G401 (cell line): ENCODE measurements around the gene PKP1. TPM values are rescaled to one million over a fixed set of nuclear protein-coding genes. Genes with fewer than 3 reads are reported as not detected.

ENCODE experiments used
- DNase-seq: peaks from one replicate; pipeline ENCODE4 v3.0.0-alpha.2; 2015; ENCODE audit warnings: low spot score
- in situ Hi-C: cut with HindIII; loops from 2 replicates; pipeline ENCODE4 v1.10.0; 2016; ENCODE audit warnings: low sequenced_read_pairs, mixed read lengths
- total RNA-seq: library from RNA; depleted of rRNA; stranded (reverse); fragments of >200 nt; shearing (Covaris generic); gene quantifications from 2 replicates; pipeline ENCODE4 v1.2.3, GENCODE V29; 2014

PKP1 gene
- total RNA-seq, 1 experiment from 2014 or later, result not detected

- DNase-seq, result no peak
- in situ Hi-C loops, result no loop called here
Observed at GRCh38 chr1:201321826-201322390, 38.6 kb downstream of the PKP1 start.

DNA sequence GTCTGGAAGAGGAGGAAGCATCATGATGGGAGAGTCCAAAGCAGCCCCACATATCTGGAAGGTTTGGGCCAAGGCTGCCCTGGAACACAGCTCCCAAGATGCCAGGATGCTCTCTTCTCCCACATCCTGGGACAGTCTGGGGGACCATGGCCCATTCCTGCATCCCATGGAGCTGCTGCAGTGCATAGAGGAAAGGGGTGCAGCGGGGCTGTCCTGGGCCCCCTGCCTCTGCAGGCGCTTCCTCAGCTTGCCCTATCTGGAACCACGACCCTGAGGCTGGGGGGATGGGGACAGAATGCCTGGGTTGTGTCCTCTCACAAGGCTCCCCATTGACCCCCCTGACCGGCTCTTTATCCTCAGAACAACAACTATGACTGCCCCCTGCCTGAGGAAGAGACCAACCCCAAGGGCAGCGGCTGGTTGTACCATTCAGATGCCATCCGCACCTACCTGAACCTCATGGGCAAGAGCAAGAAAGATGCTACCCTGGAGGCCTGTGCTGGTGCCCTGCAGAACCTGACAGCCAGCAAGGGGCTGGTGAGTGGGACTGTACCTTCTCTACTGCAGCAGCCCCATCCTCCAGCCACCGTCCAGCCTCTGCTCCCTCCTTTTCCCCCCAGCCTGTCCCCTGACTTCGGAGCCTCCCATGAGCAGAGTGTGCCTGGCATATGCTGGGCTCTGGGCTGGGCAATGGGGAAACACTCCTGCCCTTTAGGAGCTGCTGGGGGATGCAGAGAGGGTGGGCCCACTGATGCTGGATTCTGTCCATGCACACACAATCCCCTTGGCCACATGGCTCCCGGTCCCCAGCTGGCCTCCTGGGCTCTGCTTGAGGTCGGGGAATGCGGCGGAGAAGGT, 39.6 kb downstream of the PKP1 start:
- no peak for DNase-seq
- in situ Hi-C loops, result no loop called here

DNA sequence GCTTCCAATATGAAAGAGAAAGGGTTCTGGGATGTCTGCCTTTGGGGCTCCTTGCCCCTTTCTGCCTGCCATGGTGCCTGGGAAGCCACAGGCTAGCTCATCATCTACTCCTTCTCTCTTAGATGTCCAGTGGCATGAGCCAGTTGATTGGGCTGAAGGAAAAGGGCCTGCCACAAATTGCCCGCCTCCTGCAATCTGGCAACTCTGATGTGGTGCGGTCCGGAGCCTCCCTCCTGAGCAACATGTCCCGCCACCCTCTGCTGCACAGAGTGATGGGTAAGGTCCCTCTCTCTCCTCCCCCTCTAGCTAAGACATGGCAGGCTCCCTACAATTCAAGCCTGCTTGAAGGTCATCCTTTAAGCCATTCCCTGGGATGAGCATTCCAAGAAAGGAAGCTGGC, 41.0 kb downstream of the PKP1 start:
- in situ Hi-C loops, result no loop called here
- no peak for DNase-seq

GRCh38 chr1:201324821-201325677, 41.7 kb downstream of the PKP1 start:
- in situ Hi-C loops, result no loop called here
- no peak for DNase-seq

- in situ Hi-C loops, result no loop called here
- no peak for DNase-seq
Observed at GRCh38 chr1:201325678-201326060, 42.4 kb downstream of the PKP1 start.

GRCh38 chr1:201326710-201327109, 43.4 kb downstream of the PKP1 start:
- DNase-seq, result no peak
- in situ Hi-C loops, result no loop called here

DNA sequence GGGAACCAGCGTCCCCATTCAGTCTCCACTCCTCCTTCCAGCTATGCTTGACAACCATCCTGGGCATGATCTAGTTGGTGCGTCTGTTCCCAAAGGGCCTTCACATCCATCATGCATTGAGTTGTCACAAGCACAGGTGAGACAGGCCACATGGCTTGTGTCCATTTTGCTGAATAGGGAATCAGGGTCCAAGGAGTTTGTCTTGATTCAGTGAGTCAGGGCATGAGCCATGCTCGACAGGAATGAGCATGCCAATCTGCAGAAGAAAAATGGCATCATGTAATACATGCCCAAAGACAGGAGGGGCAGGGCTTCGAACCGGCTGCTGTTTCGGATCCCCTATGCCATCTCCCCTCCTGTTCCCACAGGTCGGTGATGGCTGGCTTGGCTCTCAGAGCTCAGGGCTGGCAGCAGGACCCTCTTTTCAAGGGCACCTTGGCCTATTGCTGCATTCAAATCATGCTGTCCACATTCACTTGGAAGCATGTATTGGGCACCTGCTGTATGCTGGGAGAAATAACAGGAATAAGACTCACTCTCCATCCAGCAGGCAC, 44.5 kb downstream of the PKP1 start:
- no peak for DNase-seq
- in situ Hi-C loops, result no loop called here

DNA sequence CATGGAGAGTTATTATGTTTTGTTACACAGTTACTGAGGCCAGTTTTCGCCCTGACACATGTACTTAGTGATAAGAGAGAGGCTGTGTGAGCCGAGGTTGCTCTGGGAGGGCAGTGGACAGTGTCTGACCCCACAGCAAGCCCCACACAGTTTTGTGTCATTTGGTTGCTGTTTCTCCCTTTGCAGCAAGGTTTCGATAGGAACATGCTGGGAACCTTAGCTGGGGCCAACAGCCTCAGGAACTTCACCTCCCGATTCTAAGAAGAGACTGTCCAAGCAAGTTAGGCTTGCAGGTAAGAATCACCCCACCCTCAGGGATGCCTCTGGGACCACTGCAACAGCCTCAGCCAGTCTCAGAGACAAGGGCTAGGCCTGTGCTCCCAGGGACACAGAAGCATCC, 45.3 kb downstream of the PKP1 start:
- in situ Hi-C loops, result no loop called here
- no peak for DNase-seq

DNA sequence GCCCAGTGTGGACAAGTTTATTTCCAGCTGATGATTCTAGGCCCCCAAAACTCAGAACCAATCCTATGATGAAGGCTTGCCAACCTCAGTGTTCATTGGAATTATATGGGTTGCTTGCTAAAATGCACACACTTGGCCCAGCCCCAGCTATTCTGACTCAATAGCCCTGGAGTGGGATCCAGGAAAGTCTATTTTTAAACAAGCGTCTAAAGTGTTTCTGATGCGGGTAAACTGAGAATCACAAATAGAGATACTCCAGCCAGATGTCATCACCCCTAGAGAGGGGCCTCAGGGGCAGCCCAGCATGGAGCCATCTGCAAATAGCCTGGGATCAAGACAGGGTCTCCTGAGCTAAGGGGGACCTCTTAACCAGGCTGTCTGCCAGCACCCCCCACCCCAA, 46.0 kb downstream of the PKP1 start:
- DNase-seq, result no peak
- in situ Hi-C loops, result no loop called here

DNA sequence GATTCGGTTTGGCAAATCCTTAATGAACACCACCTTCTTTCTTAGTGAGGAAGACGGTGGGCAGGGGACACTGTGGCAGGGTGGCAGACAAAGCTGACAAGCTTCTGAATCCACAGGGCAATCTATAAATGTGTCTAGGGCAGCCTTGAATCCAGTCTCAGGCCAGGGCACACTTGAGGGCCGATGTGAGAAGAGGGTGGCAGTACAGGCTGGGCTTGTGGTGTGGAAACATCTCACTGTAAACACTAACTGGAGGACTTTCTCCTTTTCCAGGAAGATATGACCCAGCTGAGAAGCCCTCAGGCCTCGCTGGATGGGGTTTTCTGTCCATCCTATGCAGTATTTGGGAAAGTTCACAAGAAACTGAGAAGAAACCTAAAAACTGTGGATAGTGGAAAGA, 46.5 kb downstream of the PKP1 start:
- DNase-seq, result no peak
- in situ Hi-C loops, result no loop called here

DNA sequence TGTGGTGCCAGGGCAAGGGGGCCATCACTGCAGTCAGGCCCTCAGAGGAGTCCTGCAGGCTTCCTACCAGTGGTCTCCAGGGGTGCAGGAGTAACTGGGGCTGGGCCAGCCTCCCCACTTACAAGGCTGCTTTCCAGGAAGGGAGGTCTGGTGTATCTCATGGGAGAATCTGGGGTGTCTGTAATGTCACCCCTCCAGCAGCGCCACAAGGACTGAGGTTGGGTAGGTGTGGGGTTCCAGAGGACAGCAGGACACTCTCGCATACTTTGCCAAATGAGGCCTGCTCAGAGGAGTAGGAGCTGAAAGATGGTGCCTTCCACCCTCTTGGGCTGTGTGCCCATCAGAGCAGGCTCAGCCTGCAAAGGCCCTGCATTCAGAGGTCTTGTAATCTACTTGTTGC, 47.2 kb downstream of the PKP1 start:
- in situ Hi-C loops, result no loop called here
- no peak for DNase-seq

DNA sequence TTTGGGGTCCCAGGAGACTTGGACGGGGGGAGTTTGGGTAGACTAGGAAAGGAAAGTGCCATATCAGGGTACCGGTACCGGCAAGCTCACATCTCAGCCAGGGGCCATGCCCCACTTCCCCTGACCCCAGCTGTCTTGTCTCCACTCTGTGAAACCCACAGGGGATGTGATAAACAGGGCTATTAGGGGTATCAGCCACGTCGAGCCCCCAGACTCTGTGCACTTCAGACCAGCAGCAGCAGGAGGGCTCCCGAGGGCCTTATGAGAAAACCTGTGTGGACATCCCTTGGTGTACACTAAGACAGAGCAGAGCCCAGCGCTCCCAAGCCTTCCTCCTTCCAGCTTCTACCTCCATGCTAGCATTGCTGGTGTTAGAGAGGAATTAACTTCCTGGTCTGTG, 47.9 kb downstream of the PKP1 start:
- no peak for DNase-seq
- in situ Hi-C loops, result no loop called here

DNA sequence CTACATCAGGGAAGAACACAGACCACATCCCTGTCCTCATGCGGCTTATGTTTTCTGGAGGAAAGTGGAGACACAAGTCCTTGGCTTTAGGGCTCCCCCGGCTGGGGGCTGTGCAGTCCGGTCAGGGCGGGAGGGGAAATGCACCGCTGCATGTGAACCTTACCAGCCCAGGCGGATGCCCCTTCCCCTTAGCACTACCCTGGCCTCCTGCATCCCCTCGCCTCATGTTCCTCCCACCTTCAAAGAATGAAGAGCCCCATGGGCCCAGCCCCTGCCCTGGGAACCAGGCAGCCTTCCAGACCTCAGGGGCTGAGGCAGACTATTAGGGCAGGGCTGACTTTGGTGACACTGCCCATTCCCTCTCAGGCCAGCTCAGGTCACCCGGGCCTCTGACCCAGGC, 48.7 kb downstream of the PKP1 start:
- no peak for DNase-seq
- in situ Hi-C loops, result no loop called here

DNA sequence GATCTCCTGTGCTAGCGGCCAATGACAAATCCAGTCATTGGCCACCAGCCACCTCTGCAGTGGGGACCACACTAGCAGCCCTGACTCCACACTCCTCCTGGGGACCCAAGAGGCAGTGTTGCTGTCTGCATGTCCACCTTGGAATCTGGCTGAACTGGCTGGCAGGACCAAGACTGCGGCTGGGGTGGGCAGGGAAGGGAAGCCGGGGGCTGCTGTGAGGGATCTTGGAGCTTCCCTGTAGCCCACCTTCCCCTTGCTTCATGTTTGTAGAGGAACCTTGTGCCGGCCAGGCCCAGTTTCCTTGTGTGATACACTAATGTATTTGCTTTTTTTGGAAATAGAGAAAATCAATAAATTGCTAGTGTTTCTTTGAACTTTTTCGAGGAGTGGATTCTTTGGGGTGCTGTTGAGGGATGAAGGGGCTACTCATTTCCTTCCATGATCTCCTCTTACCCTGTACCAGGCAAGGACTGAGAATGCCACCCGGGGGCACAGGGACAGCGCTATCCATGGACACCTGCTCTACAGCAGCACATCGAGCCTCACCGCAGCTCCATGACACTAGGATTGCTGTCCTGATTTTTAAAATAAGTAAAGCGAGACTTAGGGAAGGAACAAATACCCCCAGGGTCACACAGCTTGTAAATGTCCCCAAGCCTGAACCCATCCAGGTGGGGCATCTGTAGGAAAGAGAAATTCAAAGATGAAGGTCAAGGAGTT, 49.5 kb downstream of the PKP1 start:
- DNase-seq, result no peak
- in situ Hi-C loops, result no loop called here

- in situ Hi-C loops, result no loop called here
- DNase-seq, result no peak
Observed at GRCh38 chr1:201334325-201335173, 51.2 kb downstream of the PKP1 start.

DNA sequence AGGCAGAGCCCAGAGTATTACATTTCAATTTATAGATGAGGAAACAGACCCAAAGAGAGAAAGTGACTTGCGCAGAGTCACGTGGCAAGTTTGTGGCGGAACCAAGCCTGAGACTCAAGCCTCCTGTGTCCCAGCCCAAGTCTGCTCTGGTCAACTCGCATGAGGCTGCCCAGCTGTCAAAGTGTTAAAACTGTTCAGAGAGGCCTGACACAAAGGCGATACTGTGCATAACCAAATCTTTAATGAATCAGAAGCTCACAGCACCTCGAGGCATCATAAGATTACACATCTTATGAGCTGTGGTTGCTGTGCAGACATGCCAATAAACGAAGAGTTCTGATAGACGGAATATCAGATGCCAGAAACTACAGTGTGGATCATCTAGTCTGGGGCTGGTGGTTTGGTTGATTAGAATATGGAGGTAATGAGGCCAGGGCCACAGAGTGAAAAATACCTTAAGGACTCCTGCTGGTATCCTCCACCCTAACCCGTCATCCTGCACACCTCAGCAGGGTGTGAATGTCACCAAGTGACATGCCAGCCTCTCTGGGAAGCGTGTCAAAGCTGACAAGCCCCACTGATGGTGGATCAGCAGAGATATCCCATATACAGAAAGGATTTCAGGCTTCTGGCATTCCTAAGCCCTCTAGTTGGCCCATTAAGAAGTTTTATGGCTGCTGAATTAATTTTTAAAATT, 52.0 kb downstream of the PKP1 start:
- in situ Hi-C loops, result no loop called here
- no peak for DNase-seq

DNA sequence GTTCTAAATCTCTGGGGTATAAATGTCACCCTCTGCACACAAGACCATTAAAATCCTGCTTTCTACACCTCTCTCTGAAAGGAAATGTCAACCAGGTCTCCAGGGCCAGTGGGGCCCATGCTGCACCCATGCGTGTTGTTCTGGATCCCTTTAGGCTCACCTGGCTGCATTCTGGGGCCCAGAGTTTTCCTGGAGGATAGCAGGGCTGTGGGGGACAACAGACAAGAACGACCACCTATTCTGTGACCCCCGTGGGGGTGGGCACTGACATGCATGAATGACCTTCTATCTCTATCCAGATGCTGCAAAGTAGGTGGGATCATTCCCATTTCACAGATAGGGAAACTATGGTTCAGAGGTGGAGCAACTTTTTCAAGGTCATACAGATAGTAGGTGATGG, 52.6 kb downstream of the PKP1 start:
- DNase-seq, result no peak
- in situ Hi-C loops, result no loop called here
